GM12864 (cell line): ENCODE results near the gene PRCC.

ENCODE experiments used
- DNase-seq: peaks from one replicate; pipeline ENCODE4 v3.0.0-alpha.2; 2011; ENCODE audit warnings: low read depth
- H3K4me3 ChIP-seq: 2 replicates; pipeline ENCODE4 v1.5.1; 2011; ENCODE audit warnings: mild to moderate bottlenecking, low read depth, low read length, control low read depth
- CTCF ChIP-seq: IDR thresholded peaks from 2 replicates; pipeline ENCODE4 v1.5.1; 2011; ENCODE audit warnings: low read depth, mild to moderate bottlenecking, moderate library complexity, low read length, control low read depth, inconsistent platforms; ENCODE audit errors: missing control alignments

Gene PRCC

GRCh38 chr1:156766298-156767100 lies 836 bp upstream of the PRCC start:
- no peak for DNase-seq
- H3K4me3 ChIP-seq, result peak overlapping the region; percentile 79

GRCh38 chr1:156767879-156768604 lies 707 bp downstream of the PRCC start:
- DNase-seq, result no peak
- peak overlapping the region; percentile 67 for H3K4me3 ChIP-seq
- TF ChIP-seq CTCF, result no peak

More at GRCh38 chr1:156766298-156767100, 836 bp upstream of the PRCC start:
- no peak for TF ChIP-seq CTCF

GRCh38 chr1:156768610-156769295 lies 1.4 kb downstream of the PRCC start:
- TF ChIP-seq CTCF, result no peak
- peak overlapping the region; percentile 67 for H3K4me3 ChIP-seq
- DNase-seq, result no peak

GRCh38 chr1:156772222-156772621 lies 4.9 kb downstream of the PRCC start:
- no peak for DNase-seq
- no peak overlapping the region for H3K4me3 ChIP-seq
- no peak for TF ChIP-seq CTCF

- DNase-seq, result no peak
- no peak for TF ChIP-seq CTCF
- H3K4me3 ChIP-seq, result no peak overlapping the region
Measured at GRCh38 chr1:156772728-156773497, 5.6 kb downstream of the PRCC start.

GRCh38 chr1:156773607-156774006 lies 6.3 kb downstream of the PRCC start:
- no peak overlapping the region for H3K4me3 ChIP-seq

More at GRCh38 chr1:156773607-156774006, 6.3 kb downstream of the PRCC start:
- TF ChIP-seq CTCF, result peak; percentile 14
- DNase-seq, result no peak
